Heart left ventricle (tissue), 13 donors: ENCODE data around the gene MS4A18.

Experiments
- POLR2A ChIP-seq, 2 donors: fragments of 450-650 bp; IDR thresholded peaks; one replicate each; pipeline ENCODE4 v1.6.1; 2017; ENCODE audit warnings: antibody characterized with exemption in 2 of 2, mild to moderate bottlenecking in 2 of 2, moderate library complexity in 2 of 2
- TF ChIP-seq, protein P1 (sequence below), 12 donors: fragments of 200-600 bp; sonication (generic) in 4 of 12; IDR thresholded peaks; one replicate each; pipeline versions ENCODE4 v1.5.0 to v1.8.0; 2018 to 2022; ENCODE audit warnings: antibody characterized with exemption in 12 of 12, mild to moderate bottlenecking in 5 of 12
- donor health status: ischemic (EF 13 %, LVEDD 7.1; RV severe dilation, severe dysfunction).
- donor health status: DM: no; HTN: yes; CAD: no.
- donor health status: DM: no; HTN: no; CAD: no.
- donor health status: ischemic (EF 25% LVEDD 6.9; RV normal size, moderate dysfunction).
- donor health status: ischemic (EF 25% LVEDD 5.7; RV mildly dilated, moderate dysfunction).
- donor health status: ischemic (EF 35%, LVEDD 5.7; RV mildly dilated, moderate dysfunction).
- donor health status: nonischemic (EF 11% LVEDD 7.7; RV severe dilation, severe dysfunction).
- donor health status: DM: yes; HTN: yes; CAD: no.
- donor health status: PGD.
- donor health status: ischemic (EF 29% LVEDD 5.4; RV normal size, mild dysfunction).
- donor health status: nonischemic (EF 23%, LVEDD 6.1; RV moderate dilation, normal function).

DNA sequence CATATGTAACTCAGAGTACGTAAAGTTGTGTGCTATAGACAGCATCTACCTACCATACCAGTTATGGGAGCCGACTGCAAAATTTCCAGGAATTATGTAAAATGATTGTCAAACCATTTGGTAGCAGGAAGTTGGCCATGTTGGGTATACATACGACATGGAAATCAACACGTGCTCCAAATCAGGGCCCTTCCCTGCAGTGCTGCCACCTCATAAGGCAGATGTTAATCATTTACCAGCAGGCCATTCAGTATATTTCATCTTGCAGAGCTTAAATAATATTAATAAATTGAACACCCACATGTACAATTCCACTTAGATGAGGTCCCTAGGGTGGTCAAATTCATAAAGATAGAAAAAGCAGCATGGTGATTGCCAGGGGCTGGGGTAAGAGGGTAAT is 9.8 kb downstream of the MS4A18 start:
- TF ChIP-seq, protein P1, sequence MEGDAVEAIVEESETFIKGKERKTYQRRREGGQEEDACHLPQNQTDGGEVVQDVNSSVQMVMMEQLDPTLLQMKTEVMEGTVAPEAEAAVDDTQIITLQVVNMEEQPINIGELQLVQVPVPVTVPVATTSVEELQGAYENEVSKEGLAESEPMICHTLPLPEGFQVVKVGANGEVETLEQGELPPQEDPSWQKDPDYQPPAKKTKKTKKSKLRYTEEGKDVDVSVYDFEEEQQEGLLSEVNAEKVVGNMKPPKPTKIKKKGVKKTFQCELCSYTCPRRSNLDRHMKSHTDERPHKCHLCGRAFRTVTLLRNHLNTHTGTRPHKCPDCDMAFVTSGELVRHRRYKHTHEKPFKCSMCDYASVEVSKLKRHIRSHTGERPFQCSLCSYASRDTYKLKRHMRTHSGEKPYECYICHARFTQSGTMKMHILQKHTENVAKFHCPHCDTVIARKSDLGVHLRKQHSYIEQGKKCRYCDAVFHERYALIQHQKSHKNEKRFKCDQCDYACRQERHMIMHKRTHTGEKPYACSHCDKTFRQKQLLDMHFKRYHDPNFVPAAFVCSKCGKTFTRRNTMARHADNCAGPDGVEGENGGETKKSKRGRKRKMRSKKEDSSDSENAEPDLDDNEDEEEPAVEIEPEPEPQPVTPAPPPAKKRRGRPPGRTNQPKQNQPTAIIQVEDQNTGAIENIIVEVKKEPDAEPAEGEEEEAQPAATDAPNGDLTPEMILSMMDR (IDR thresholded peaks at IDR 0.05) = no peak
- TF ChIP-seq POLR2A (IDR thresholded peaks at IDR 0.05) = no peak
